ENCODE measurements around the gene NAE1.
A peak's percentile ranks its signal among the peaks of the same experiment; 100 is the strongest.
"Not testable (repeated sequence)": the region's sequence is repeated elsewhere in the genome, so short reads cannot be mapped to it uniquely, and the experiment has no call there.

Gene NAE1

DNA sequence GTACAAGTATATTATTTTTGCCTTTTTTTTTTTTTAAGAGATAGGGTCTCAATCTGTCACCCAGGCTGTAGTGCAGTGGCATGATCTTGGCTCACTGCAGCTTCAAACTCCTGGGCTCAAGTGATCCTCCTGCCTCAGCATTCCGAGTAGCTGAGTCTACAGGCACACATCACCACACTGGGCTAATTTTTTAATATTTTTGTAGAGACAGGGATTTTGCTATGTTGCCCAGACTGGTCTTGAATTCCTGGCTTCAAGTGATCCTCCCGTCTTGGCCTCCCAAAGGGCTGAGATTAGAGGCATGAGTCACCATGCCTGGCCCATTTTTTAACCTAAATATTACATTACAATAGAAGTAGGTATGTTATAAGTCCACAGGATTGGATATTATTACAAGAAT, 32.6 kb downstream of the NAE1 start:
- no peak overlapping the region for H3K4me3 ChIP-seq (ENCODE audit: low read depth, low read length)
- DNase-seq (ENCODE audit: low read depth): no peak
- TF ChIP-seq, protein P1, sequence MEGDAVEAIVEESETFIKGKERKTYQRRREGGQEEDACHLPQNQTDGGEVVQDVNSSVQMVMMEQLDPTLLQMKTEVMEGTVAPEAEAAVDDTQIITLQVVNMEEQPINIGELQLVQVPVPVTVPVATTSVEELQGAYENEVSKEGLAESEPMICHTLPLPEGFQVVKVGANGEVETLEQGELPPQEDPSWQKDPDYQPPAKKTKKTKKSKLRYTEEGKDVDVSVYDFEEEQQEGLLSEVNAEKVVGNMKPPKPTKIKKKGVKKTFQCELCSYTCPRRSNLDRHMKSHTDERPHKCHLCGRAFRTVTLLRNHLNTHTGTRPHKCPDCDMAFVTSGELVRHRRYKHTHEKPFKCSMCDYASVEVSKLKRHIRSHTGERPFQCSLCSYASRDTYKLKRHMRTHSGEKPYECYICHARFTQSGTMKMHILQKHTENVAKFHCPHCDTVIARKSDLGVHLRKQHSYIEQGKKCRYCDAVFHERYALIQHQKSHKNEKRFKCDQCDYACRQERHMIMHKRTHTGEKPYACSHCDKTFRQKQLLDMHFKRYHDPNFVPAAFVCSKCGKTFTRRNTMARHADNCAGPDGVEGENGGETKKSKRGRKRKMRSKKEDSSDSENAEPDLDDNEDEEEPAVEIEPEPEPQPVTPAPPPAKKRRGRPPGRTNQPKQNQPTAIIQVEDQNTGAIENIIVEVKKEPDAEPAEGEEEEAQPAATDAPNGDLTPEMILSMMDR (IDR thresholded peaks at IDR 0.05; ENCODE audit: low read depth, low read length): no peak
- TF ChIP-seq MYC (IDR thresholded peaks at IDR 0.05; ENCODE audit: low read depth, low read length): no peak
- TF ChIP-seq, protein P2, sequence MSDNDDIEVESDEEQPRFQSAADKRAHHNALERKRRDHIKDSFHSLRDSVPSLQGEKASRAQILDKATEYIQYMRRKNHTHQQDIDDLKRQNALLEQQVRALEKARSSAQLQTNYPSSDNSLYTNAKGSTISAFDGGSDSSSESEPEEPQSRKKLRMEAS (IDR thresholded peaks at IDR 0.05; ENCODE audit: low read depth, low read length): no peak

DNA sequence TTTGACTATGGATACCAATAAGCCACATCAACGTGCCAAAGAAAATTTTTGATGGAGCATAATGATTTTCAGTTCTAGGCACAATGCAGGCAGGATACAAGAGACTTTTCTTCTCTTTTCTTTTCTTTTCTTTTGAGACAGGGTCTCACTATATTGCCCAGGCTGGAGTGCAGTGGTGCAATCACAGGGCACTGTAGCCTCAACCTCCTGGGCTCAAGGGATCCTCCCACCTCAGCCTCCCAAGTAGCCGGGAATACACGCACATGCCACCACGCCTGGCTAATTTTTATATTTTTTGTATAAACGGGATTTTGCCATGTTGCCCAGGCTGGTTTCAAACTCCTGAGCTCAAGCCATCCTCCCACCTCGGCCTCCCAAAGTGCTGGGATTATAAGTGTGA, 36.8 kb downstream of the NAE1 start:
- H3K4me3 ChIP-seq (ENCODE audit: low read depth, low read length); DNase-seq (ENCODE audit: low read depth): not testable (repeated sequence)

DNA sequence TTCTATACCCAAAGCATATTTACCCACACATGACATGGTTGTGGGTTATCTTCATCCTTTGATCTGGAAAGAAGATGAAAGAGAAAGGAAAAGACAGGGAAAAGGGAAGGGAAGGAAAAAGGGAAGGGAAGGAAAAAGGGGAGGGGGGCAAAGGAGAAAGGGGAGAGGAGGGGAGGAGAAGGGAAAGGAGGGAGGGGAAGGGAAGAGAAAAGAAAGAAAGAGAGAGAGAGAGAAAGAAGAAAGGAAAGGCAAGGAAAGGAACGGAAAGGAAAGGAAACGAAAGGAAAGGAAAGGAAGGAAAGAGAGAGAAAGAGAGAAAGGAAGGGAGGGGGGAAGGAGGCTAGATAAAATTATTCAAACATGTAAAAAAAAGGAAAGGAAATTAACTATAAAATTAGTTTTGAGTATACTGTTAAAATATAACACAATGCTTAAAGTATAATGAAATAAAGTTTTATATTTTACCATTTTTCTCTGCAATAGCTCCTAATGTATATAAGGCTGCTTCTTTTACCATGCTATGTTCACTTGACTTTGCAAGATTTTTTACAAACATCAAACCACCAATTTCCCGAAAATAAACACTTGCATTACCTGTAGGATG, 40.5 kb downstream of the NAE1 start:
- TF ChIP-seq, protein P1 (IDR thresholded peaks at IDR 0.05; ENCODE audit: low read depth, low read length): no peak
- TF ChIP-seq POLR2A (IDR thresholded peaks at IDR 0.05; ENCODE audit: extremely low read depth, insufficient read length) (no peak), MYC (IDR thresholded peaks at IDR 0.05; ENCODE audit: low read depth, low read length) (no peak)
- TF ChIP-seq, protein P2 (IDR thresholded peaks at IDR 0.05; ENCODE audit: low read depth, low read length): no peak
- H3K4me3 ChIP-seq (ENCODE audit: low read depth, low read length): no peak overlapping the region
- DNase-seq (ENCODE audit: low read depth): no peak

DNA sequence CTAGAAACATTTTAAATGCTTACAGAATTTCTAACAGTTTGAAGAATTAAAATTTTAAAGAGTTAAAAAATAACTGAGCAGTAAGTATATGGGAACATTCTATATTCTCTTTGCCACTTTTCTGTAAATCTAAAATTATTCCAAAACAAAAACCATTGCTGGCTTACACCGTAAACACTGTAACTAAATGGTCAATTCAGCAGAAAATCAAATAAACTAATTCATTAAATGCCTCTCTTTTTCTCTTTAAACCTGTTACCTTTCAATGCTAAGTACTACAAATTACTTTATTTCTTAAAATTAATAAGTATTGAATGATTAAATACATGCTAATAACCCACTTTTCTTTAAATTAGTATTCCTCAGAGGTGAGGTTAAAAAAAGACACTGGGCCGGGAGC, 43.3 kb downstream of the NAE1 start:
- no peak for DNase-seq (ENCODE audit: low read depth)
- H3K4me3 ChIP-seq (ENCODE audit: low read depth, low read length): no peak overlapping the region
- TF ChIP-seq, protein P1 (IDR thresholded peaks at IDR 0.05; ENCODE audit: low read depth, low read length): no peak
- TF ChIP-seq POLR2A (IDR thresholded peaks at IDR 0.05; ENCODE audit: extremely low read depth, insufficient read length): no peak
- no peak for TF ChIP-seq MYC (IDR thresholded peaks at IDR 0.05; ENCODE audit: low read depth, low read length)
- TF ChIP-seq, protein P2 (IDR thresholded peaks at IDR 0.05; ENCODE audit: low read depth, low read length): no peak

DNA sequence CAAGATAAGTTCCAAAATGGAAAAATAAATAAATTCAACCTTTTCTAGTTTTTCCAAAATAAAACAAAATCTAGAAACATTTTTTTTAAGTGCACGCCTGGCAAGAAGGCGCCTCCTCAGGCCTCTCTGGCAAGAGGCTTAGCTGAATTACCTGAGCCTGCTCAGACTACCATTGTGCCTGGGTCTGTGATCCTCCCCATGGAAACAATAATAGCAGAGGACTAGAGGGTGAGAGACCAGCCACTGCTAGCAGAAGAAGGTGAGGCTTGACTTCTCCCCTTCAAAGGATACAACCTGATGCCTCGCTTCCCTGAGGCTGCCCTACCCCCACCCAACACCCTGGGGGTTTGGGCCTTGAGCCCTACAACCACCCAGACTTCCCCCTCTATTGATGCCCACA, 44.2 kb downstream of the NAE1 start:
- TF ChIP-seq MYC (IDR thresholded peaks at IDR 0.05; ENCODE audit: low read depth, low read length): no peak
- TF ChIP-seq, protein P1 (IDR thresholded peaks at IDR 0.05; ENCODE audit: low read depth, low read length): no peak
- TF ChIP-seq, protein P2 (IDR thresholded peaks at IDR 0.05; ENCODE audit: low read depth, low read length): no peak
- TF ChIP-seq POLR2A (IDR thresholded peaks at IDR 0.05; ENCODE audit: extremely low read depth, insufficient read length): no peak

DNA sequence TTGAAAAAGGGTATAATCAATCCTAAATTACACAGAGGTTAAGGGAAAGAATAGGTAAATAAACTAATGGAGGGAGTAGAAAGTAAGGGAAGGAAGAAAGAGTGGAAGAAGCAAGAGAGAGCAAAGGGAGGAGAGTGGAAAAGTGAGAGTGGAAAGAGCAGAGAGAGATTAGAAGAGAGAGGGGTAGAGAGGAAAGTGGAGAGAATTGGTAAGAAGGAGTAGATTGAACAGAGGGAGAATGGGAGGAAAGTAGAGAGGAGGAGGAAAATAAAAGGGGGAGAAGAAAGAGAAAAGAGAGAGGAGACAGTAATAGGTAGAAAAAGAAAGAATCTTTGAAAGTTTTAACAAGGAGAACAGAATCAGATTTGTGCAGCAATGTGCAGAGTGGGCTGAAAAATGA, 54.3 kb downstream of the NAE1 start:
- H3K4me3 ChIP-seq (ENCODE audit: low read depth, low read length): no peak overlapping the region
- DNase-seq (ENCODE audit: low read depth): no peak
- TF ChIP-seq, protein P2 (IDR thresholded peaks at IDR 0.05; ENCODE audit: low read depth, low read length): no peak

More for the DNA sequence above, 44.2 kb downstream of the NAE1 start:
- H3K4me3 ChIP-seq (ENCODE audit: low read depth, low read length): no peak overlapping the region
- no peak for DNase-seq (ENCODE audit: low read depth)

DNA sequence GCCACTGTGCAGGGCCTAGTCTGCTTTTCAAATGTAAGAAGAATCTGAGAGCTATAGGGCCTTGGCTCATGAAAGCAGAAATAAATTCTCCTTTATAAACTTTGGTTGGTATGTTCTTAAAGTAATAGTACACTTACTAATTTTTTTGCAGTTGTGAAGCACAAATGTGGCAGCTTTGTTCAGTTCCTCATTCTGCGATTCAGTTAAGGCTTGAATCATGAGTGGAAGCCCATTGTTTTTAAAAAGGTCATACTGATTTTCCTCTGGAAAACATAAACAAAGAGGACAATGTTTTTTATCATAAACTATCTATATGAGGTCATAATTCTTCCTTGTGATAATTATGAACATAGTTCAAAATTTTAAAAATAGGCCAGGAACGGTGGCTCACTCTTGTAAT, 55.8 kb downstream of the NAE1 start:
- DNase-seq (ENCODE audit: low read depth): peak; percentile 20
- H3K4me3 ChIP-seq (ENCODE audit: low read depth, low read length): no peak overlapping the region
- TF ChIP-seq, protein P2 (IDR thresholded peaks at IDR 0.05; ENCODE audit: low read depth, low read length): no peak
- no peak for TF ChIP-seq MYC (IDR thresholded peaks at IDR 0.05; ENCODE audit: low read depth, low read length)

Measured in NB4 (cell line).